GM12874 (cell line): ENCODE data around the gene AP2M1.

Experiments used
- TF ChIP-seq, protein P1 (sequence below): IDR thresholded peaks from 2 replicates; pipeline ENCODE4 v1.5.1; 2011; ENCODE audit warnings: low read depth, mild to moderate bottlenecking, control low read depth, low read length, moderate library complexity; ENCODE audit not compliant: insufficient read depth

Gene AP2M1

DNA sequence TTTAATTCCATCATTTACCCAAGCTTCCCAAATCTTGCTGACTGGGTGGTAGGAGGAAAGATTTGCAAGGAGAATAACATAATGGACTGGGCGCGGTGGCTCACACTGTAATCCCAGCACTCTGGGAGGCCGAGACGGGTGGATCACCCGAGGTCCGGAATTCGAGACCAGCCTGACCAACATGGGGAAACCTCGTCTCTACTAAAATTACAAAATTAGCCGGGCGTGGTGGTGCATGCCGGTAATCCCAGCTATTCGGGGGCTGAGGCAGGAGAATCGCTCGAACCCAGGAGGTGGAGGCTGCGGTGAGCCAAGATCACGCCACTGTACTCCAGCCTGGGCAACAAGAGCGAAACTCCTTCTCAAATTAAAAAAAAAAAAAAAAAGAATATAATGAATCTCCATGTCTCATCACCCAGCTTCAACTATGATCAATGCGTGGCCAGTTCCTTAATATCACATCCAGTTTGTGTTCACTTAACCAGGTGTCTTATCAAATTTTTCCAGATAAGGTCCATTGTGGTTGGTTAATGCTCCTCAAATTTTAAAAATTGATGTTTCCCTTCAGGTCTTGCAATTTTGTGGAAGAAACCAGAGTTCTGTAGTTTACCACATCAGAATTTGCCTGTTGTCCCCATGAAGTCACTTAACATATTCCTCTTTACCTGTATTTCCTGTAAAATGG is 10.0 kb downstream of the AP2M1 start:
- TF ChIP-seq, protein P1, sequence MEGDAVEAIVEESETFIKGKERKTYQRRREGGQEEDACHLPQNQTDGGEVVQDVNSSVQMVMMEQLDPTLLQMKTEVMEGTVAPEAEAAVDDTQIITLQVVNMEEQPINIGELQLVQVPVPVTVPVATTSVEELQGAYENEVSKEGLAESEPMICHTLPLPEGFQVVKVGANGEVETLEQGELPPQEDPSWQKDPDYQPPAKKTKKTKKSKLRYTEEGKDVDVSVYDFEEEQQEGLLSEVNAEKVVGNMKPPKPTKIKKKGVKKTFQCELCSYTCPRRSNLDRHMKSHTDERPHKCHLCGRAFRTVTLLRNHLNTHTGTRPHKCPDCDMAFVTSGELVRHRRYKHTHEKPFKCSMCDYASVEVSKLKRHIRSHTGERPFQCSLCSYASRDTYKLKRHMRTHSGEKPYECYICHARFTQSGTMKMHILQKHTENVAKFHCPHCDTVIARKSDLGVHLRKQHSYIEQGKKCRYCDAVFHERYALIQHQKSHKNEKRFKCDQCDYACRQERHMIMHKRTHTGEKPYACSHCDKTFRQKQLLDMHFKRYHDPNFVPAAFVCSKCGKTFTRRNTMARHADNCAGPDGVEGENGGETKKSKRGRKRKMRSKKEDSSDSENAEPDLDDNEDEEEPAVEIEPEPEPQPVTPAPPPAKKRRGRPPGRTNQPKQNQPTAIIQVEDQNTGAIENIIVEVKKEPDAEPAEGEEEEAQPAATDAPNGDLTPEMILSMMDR, result no peak

DNA sequence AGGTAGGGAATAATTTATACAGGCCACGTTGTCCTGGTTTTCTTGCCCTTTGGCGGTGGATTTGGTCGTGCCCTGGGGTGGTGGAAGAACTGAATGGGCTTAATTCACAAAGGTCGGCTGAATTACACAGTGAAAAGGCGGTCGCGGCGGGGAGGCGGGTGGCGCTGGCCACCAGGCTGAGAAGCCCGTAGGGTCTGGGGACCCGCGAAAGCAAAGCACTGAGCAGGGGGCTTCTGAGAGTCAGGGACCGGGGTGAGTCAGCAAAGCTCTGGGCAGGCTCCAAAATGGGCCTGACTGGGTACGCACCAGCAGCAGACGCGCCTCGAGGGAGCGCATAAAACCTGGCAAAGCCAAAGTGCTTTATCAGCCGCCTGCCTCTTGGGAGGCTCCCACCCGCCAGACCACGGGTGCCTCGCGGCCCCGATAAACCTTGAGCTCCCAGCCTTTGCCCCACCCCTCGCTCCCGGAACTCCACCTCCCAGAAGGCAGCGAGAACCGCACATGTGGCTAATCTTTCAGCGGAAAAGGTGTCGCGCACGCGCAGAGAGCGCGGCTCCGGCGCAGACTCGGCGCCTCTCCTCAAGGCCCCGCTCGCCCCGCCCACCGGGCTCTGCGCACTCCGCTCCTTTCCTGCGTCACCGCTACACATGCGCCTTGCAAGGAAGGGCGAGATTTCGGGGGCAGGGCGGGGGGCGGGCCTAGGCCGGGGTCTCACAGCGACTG is 11.0 kb downstream of the AP2M1 start:
- TF ChIP-seq, protein P1, result no peak

DNA sequence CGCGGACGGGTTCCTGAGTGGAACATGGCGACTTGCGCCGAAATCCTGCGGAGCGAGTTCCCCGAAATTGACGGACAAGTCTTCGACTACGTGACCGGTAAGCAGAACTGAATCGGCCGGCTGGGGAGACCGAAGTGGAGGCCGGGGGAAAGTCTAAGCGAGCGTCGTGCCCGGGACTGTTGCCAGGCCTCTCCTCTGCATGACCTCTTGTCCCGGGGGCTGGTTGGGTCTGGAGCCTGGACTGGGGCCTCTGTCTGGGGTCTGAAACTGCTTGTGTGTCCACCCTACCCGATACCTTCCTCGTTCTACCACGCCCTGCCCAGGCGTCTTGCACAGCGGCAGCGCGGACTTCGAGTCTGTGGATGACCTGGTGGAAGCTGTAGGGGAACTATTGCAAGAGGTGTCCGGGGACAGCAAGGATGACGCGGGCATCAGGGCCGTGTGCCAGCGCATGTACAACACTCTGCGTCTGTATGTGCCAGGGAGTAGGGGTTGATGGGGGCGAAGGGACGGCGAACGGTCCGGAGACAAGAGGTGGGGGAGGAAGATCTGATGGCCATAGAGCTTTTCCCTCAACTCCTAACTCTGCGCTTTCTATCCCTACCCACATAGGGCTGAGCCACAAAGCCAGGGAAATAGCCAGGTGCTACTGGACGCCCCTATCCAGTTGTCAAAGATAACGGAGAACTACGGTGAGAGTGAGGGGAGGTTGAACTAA is 11.7 kb downstream of the AP2M1 start, which contains the start of gene ABCF3:
ABCF3 (plus strand) TSS at position 16 of the 718 bp plus-strand sequence; CDS start at position 25, 9 bp downstream.
- TF ChIP-seq, protein P1, result no peak

DNA sequence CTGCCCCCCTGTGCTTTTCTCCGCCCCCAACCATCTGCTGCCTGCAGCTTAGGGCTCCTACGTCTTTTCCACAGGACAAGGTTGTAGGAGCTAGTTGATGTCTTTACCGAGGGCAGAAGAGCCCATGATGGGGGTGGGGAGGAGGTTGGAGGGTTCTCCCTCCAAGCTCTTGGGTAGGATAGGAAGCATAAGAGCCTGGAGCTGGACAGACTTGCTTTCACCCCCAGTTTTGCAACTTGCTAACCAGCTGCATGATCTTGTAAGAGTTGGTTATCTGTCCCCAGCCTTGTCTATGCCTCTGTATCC is 12.2 kb downstream of the AP2M1 start:
- TF ChIP-seq, protein P1, result no peak

DNA sequence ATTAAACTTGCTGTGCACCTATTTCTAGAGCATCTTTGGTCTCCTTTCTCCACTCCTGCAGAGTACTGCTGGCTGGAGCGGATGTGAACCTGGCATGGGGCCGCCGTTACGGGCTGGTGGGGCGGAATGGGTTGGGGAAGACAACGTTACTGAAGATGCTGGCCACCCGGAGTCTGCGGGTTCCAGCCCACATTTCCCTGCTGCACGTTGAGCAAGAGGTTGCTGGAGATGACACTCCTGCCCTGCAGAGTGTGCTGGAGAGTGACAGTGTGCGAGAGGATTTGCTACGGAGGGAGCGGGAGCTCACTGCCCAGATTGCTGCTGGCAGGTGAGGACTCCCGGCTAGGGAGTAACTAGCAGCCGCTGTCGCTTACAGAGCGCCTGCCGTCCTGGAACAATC is 13.4 kb downstream of the AP2M1 start:
- TF ChIP-seq, protein P1, result no peak

DNA sequence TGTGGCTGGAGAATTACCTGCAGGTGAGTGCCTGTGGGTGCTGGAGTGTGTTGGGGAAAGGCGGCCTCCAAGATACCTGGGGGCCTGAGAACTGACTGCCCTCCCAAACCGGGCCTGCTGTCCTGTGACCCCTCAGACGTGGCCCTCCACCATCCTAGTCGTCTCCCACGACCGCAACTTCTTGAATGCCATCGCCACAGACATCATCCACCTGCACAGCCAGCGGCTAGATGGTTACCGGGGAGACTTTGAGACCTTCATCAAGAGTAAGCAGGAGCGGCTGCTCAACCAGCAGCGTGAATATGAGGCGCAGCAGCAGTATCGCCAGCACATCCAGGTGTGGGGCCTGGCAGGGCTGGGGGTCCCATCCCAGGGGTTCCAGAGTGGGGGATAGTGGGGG is 14.8 kb downstream of the AP2M1 start:
- TF ChIP-seq, protein P1, result no peak

DNA sequence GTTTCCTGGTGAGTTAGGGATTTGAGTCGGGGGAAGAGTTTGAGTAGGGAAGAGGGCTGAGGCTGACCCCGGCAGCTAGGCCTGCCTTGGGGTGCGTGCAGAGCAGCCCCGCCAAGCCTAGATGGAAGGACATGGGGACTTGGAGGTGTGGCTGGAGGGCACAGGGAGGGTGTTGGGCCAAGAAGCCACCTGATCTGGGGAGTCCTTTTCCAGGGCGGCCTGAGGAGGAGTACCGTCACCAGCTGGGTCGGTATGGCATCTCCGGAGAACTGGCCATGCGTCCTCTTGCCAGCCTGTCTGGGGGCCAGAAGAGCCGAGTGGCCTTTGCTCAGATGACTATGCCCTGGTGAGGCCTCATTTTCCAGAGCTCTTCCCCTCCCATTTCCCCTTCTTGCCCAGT is 18.2 kb downstream of the AP2M1 start:
- TF ChIP-seq, protein P1, result no peak
